A549 (cell line): ENCODE data around the gene AKIP1.

Experiments
- MYC ChIP-seq: IDR thresholded peaks from 2 replicates; pipeline ENCODE4 v1.6.1; 2012; ENCODE audit warnings: mild to moderate bottlenecking, inconsistent platforms, low read length, improper control_type of control experiment, borderline replicate concordance
- NPAS2 ChIP-seq: fragments of 250-450 bp; sonication (Bioruptor Pico); IDR thresholded peaks from 2 replicates; pipeline ENCODE4 v1.8.0; 2022; ENCODE audit warnings: mild to moderate bottlenecking, moderate library complexity, borderline replicate concordance
- TF ChIP-seq, protein P1 (sequence below): fragments of >200 bp; sonication (Bioruptor Twin); formaldehyde crosslinking; IDR thresholded peaks from 3 replicates; pipeline ENCODE4 v1.5.1; 2016

DNA sequence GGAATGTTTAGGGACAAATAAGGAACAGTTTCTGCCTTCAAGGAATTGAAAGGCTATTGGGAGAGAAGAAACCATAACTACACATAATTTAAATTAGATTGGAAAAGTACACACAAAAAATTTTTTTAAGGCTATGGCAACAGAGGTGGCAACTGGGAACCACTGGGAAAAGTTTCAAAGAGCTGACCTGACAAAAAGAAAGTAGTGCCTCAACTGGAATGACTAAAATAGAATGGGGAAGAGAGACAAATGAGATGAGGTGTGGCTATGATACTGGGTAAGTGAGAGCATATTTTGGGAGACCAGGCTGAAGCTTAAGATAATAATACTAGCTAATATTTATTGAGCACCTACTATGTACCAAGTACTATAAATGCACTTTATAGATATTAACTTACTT lies 2.9 kb upstream of the AKIP1 start:
- TF ChIP-seq MYC (no peak), NPAS2 (CRISPR knock-in tag) (no peak)
- TF ChIP-seq, protein P1, sequence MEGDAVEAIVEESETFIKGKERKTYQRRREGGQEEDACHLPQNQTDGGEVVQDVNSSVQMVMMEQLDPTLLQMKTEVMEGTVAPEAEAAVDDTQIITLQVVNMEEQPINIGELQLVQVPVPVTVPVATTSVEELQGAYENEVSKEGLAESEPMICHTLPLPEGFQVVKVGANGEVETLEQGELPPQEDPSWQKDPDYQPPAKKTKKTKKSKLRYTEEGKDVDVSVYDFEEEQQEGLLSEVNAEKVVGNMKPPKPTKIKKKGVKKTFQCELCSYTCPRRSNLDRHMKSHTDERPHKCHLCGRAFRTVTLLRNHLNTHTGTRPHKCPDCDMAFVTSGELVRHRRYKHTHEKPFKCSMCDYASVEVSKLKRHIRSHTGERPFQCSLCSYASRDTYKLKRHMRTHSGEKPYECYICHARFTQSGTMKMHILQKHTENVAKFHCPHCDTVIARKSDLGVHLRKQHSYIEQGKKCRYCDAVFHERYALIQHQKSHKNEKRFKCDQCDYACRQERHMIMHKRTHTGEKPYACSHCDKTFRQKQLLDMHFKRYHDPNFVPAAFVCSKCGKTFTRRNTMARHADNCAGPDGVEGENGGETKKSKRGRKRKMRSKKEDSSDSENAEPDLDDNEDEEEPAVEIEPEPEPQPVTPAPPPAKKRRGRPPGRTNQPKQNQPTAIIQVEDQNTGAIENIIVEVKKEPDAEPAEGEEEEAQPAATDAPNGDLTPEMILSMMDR, result no peak
